Panc1 (cell line): ENCODE data around the gene PIAS1. TPM values are rescaled to one million over a fixed set of nuclear protein-coding genes. Genes with fewer than 3 reads are reported as not detected.

ENCODE experiments used
- ATAC-seq: fragments of 200-7000 bp; cut with Tn5 transposase; 2 replicates; pipeline ENCODE4 v1.9.1; 2020; ENCODE audit warnings: mild to moderate bottlenecking, moderate library complexity
- BruUV-seq: library from RNA; stranded (reverse); fragments of 400-500 nt; replicated peaks from 2 replicates; lab custom pipeline; 2021; lab: Mats Ljungman, UMichigan
- CTCF ChIA-PET: fragments of 300-600 bp; sonication (Branson Sonifier 250); formaldehyde crosslinking; loops from one replicate; lab custom pipeline; 2022; ENCODE audit warnings: antibody characterized with exemption; lab: Charles Lee
- POLR2A ChIA-PET: fragments of 300-600 bp; sonication (Branson Sonifier 250); formaldehyde crosslinking; loops from one replicate; lab custom pipeline; 2022; ENCODE audit warnings: antibody characterized with exemption; lab: Charles Lee
- DNase-seq: peaks from one replicate; pipeline ENCODE4 v3.0.0-alpha.2; 2010; ENCODE audit warnings: low read depth, low spot score
- H3K27ac ChIP-seq: 2 replicates; pipeline ENCODE4 v1.5.1; 2011; ENCODE audit warnings: mild to moderate bottlenecking, low read length, inconsistent platforms
- H3K27me3 ChIP-seq: fragments of 200-500 bp; sonication (Bioruptor generic); 2 replicates; pipeline ENCODE4 v1.6.0; 2014; ENCODE audit warnings: low read length, inconsistent platforms; ENCODE audit not compliant: control insufficient read depth, insufficient read depth
- H3K36me3 ChIP-seq: fragments of 200-500 bp; sonication (Bioruptor generic); 2 replicates; pipeline ENCODE4 v1.5.1; 2014; ENCODE audit warnings: inconsistent platforms, mild to moderate bottlenecking, low read length, moderate library complexity; ENCODE audit not compliant: control insufficient read depth, insufficient read depth
- H3K4me1 ChIP-seq: 2 replicates; pipeline ENCODE4 v1.5.1; 2011; ENCODE audit warnings: inconsistent platforms, mild to moderate bottlenecking, low read length, moderate library complexity; ENCODE audit not compliant: control insufficient read depth, insufficient read depth
- H3K4me3 ChIP-seq, 2 experiments: 2 replicates each; pipeline ENCODE4 v1.5.1; 2011 to 2012; ENCODE audit warnings: low read depth in 2 of 2, low read length in 2 of 2, mild to moderate bottlenecking in 2 of 2, inconsistent platforms in 1 of 2, moderate library complexity in 1 of 2
- H3K9me3 ChIP-seq: fragments of 200-500 bp; sonication (Bioruptor generic); 2 replicates; pipeline ENCODE4 v1.5.1; 2014; ENCODE audit warnings: low read depth, mild to moderate bottlenecking, inconsistent platforms, low read length, moderate library complexity; ENCODE audit not compliant: control insufficient read depth, insufficient read depth
- CTCF ChIP-seq: fragments of 450-650 bp; IDR thresholded peaks from 2 replicates; pipeline ENCODE4 v1.5.1; 2017; ENCODE audit warnings: mild to moderate bottlenecking
- POLR2AphosphoS5 ChIP-seq: IDR thresholded peaks from 2 replicates; pipeline ENCODE4 v1.6.1; 2012; ENCODE audit warnings: mild to moderate bottlenecking, low read depth, low read length, moderate library complexity
- REST ChIP-seq, 2 experiments: IDR thresholded peaks; 2 replicates each; pipeline ENCODE4 v1.6.1; 2011 to 2012; ENCODE audit warnings: low read depth in 2 of 2, control low read depth in 1 of 2, low read length in 1 of 2, mild to moderate bottlenecking in 1 of 2, moderate library complexity in 1 of 2; ENCODE audit not compliant: insufficient read depth in 1 of 2
- SIN3A ChIP-seq: IDR thresholded peaks from 2 replicates; pipeline ENCODE4 v1.6.1; 2012; ENCODE audit warnings: low read depth, mild to moderate bottlenecking, low read length, moderate library complexity, borderline replicate concordance; ENCODE audit not compliant: insufficient read depth
- TCF7L2 ChIP-seq: IDR thresholded peaks from 2 replicates; pipeline ENCODE4 v1.6.1; 2011; ENCODE audit warnings: mild to moderate bottlenecking, low read depth, low read length, inconsistent platforms
- in situ Hi-C: cut with HindIII; loops from 2 replicates; pipeline ENCODE4 v1.10.0; 2016; ENCODE audit warnings: low sequenced_read_pairs, low pct_unique_long_range_greater_than_20kb
- intact Hi-C: fragments of 100-400 bp; cut with micrococcal nuclease; formaldehyde crosslinking; loops from one replicate; pipeline ENCODE4 v1.10.0; 2022; ENCODE audit not compliant: unreplicated experiment
- total RNA-seq: library from RNA; stranded (reverse); gene quantifications from one replicate; pipeline ENCODE4 v1.2.1, GENCODE V29; 2021; ENCODE audit not compliant: unreplicated experiment

PIAS1 gene
- total RNA-seq, 1 experiment from 2014 or later: 44.5 TPM

- BruUV-seq: no TSS peak
- no peaks in the 10 kb centered on the region for H3K9me3 ChIP-seq
- in situ Hi-C loops (no loop called here), intact Hi-C loops (no loop called here)
- ChIA-PET POLR2A (no interaction called here), CTCF (no interaction called here)
- DNase-seq (no peak), ATAC-seq (no peak)
- no peaks in the 10 kb centered on the region for H3K36me3 ChIP-seq
- TF ChIP-seq SIN3A: no peak
- TF ChIP-seq POLR2AphosphoS5: no peak
- no peak for TF ChIP-seq REST (IDR thresholded peaks at IDR 0.05; ENCODE audit: insufficient read depth in 1 of 2, low read depth in 2 of 2, low read length in 1 of 2)
- no peak for TF ChIP-seq TCF7L2
- TF ChIP-seq CTCF: no peak
- no peaks in the 10 kb centered on the region for H3K27me3 ChIP-seq
- H3K4me1 ChIP-seq: no peaks in the 10 kb centered on the region
- H3K4me3 ChIP-seq: no peak overlapping the region
- H3K27ac ChIP-seq: no peak overlapping the region
Measured at GRCh38 chr15:68014219-68014618, 39.9 kb upstream of the PIAS1 start.

- ChIA-PET POLR2A (interaction anchor here (0.6 kb wide), 1 partner anchor 69 kb away, joined by 3 read pairs; no protein-coding TSS in a partner anchor), CTCF (no interaction called here)
- no TSS peak for BruUV-seq
- TF ChIP-seq CTCF (no peak), SIN3A (no peak), POLR2AphosphoS5 (no peak), TCF7L2 (no peak)
- Histone ChIP-seq H3K27ac (no peak overlapping the region), H3K36me3 (no peaks in the 10 kb centered on the region), H3K4me1 (peaks cover 4% of the 10 kb centered on the region; the same call in 1 of the 2 replicates), H3K4me3 (no peak overlapping the region), H3K9me3 (no peaks in the 10 kb centered on the region), H3K27me3 (no peaks in the 10 kb centered on the region)
- no peak for DNase-seq
- intact Hi-C loops (no loop called here), in situ Hi-C loops (no loop called here)
- no peak for ATAC-seq
Measured at GRCh38 chr15:68015244-68015643, 38.9 kb upstream of the PIAS1 start.

- in situ Hi-C loops: no loop called here
- Histone ChIP-seq H3K9me3 (no peaks in the 10 kb centered on the region), H3K27me3 (no peaks in the 10 kb centered on the region), H3K36me3 (no peaks in the 10 kb centered on the region), H3K4me1 (peaks cover 4% of the 10 kb centered on the region; the same call in 1 of the 2 replicates), H3K27ac (no peak overlapping the region), H3K4me3 (no peak overlapping the region)
- ChIA-PET CTCF (no interaction called here), POLR2A (no interaction called here)
- no TSS peak for BruUV-seq
- DNase-seq: no peak
- ATAC-seq: no peak
- TF ChIP-seq CTCF (no peak), REST (IDR thresholded peaks at IDR 0.05; ENCODE audit: insufficient read depth in 1 of 2, low read depth in 2 of 2, low read length in 1 of 2) (no peak), POLR2AphosphoS5 (no peak), SIN3A (no peak), TCF7L2 (no peak)
- intact Hi-C loops: no loop called here
Measured at GRCh38 chr15:68017201-68017600, 36.9 kb upstream of the PIAS1 start.
